HUDEP-2 (cell line): ENCODE data around the gene DOC2B.
"Not testable (repeated sequence)": the region's sequence is repeated elsewhere in the genome, so short reads cannot be mapped to it uniquely, and the experiment has no call there.

Experiments
- DNase-seq, 76 experiments: peaks; one replicate each; lab custom pipeline; 2025; ENCODE audit not compliant: unreplicated experiment in 76 of 76; lab: John Stamatoyannopoulos, UW

The DOC2B gene

DNA sequence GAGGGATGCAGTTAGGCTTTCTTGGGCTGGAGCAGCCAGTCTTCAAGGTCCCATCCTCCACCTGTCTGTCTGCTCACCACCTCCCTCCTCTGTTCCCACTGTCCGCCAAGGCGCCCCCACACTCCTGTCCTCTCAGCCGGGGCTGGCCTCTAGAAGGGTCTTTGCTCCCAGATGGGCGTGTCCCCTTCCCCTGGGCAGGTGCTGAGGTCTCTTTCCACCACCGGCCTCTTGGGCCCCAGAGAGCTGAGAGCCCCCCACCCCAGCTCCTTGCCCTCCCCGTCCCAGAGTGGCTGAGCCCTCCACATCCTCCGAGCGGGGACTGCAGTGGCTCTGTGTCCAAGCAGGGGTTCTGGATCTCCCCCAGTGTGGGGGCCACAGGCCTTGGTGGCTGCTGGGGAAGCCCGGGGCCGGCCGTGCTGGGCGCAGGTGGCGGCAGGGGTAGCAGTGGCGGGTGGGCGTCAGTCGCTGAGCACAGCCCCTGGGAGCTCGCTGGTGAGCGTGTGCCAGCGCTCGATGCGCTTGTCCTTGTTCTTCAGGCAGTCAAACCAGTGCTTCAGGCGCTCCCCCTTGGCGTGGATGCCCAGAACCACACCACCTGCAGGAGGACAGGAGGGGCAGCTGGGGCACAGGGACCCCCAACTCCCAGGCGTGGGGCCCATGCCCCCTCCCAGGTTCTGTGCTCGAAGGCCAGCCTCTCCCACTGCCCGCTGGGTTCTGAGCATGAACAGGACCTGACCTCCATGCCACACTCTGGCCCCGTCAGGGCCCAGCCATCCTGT is 34.3 kb downstream of the DOC2B start:
- DNase-seq, result no peak

DNA sequence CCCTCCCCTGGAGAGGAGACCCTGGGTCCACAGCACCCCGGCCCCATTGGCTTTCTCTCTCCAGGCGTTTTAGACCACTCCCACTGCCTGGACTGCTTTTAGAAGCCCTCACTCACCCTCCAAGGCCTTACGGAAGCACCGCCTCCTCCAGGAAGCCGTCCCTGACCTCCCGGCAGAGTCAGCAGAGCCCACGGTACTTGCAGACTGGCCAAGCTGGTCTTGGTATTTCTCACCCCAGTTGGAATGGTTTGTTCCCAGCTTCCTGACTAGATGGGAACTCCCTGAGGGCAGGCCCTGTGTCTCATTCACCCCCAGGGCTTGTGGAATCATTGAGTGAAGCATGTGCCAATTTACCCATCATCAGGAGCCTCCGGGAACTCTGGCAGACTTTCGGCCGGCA is 34.9 kb downstream of the DOC2B start:
- no peak for DNase-seq

GRCh38 chr17:145671-146541 is 35.5 kb downstream of the DOC2B start:
- no peak for DNase-seq

DNA sequence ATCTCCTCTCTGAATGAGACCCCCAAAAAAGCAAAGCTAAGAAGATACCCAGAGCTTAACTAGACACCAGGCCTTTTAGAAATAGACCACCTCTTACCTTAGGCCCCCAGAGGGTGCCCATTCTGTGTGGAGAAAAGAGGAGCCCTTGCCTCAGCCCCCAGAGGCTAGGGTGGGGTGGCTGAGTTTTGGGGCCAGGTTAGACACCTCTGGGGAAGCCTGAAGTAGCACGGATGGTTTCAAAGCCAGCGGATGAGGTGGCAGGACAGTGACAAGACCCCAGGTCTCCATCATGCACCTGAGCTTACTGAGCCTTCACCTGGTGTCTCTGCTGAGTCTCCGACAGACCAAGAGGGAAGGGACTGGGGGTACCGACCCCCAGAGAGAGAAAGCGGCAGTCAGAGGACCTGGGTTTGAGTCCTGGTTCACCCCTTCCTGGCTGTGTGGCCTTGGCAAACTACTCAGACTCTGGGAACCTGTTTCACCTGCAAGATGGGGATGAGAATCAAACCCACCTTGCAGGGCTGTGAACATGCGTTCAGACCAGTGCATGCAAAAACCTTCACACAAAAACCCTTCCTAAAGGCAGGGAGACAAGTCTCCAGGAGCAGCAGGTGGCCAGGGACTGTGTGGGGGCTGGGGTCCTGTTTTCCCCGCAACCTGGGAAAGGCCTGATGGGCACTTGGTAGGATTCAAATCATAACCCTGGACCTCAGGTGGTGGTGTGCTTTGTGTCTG is 36.3 kb downstream of the DOC2B start:
- no peak for DNase-seq

DNA sequence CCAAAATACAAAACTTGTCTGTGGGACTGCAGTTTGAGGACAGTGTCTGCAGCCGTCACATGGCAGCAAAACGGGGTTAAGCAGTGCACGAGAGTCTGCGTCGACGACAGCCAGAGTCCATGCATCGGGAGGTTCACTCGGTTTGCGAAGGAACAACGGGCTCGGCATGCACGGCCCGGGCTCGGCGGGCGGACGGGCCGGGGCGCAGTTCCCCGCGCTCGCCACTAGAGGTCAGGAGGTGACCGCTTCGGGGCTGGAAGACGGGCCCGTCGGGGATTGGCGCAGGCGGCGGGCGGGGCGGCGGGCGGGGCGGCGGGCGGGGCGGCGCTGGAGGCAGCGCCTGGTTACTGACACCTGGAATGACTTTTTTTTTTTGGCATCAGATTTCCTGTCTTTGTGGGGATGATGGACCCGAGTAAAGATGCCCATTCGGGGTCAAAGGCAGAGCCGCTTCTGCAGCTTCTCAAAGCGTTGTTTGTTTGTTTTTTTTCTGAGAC is 37.6 kb downstream of the DOC2B start:
- DNase-seq, result peak in 69 of 76 experiments; percentile 1 to 88 (median 66)

- no peak for DNase-seq
Measured at GRCh38 chr17:142876-143784, 38.3 kb downstream of the DOC2B start.

- DNase-seq, result peak in 19 of 76 experiments; percentile 1 to 33 (median 12)
Measured at GRCh38 chr17:142102-142661, 39.3 kb downstream of the DOC2B start.

- DNase-seq, result not testable (repeated sequence)
Measured at GRCh38 chr17:139401-140205, 41.8 kb downstream of the DOC2B start.

GRCh38 chr17:137166-137807 is 44.2 kb downstream of the DOC2B start, which contains the start of gene SCGB1C2:
SCGB1C2 (plus strand) TSS chr17:137569; CDS start chr17:137591, 22 bp downstream.
- DNase-seq, result not testable (repeated sequence)

GRCh38 chr17:136531-136930 is 44.9 kb downstream of the DOC2B start:
- not testable (repeated sequence) for DNase-seq

GRCh38 chr17:135895-136294 is 45.6 kb downstream of the DOC2B start:
- DNase-seq, result not testable (repeated sequence)

- not testable (repeated sequence) for DNase-seq
Measured at GRCh38 chr17:135022-135421, 46.4 kb downstream of the DOC2B start.

DNA sequence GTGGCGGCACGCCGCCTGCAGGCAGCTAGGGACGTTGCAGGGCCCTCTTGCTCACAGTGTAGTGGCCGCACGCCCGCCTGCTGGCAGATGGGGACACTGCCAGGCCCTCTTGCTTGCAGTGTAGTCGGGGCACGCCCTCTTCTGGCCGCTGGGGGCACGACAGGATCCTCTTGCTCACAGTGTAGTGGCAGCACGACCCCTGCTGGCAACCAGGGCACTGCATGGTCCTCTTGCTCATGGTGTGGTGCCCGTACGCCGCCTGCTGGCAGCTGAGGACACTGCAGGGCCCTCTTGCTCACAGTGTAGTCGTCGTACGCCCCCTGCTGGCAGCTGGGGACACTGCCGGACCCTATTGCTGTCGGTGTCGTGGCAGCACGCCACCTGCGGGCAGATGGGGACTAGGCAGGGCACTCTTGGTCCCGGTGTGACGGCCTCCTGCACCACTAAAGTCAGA is 47.1 kb downstream of the DOC2B start:
- DNase-seq, result not testable (repeated sequence)

GRCh38 chr17:133932-134331 is 47.5 kb downstream of the DOC2B start:
- DNase-seq, result not testable (repeated sequence)

DNA sequence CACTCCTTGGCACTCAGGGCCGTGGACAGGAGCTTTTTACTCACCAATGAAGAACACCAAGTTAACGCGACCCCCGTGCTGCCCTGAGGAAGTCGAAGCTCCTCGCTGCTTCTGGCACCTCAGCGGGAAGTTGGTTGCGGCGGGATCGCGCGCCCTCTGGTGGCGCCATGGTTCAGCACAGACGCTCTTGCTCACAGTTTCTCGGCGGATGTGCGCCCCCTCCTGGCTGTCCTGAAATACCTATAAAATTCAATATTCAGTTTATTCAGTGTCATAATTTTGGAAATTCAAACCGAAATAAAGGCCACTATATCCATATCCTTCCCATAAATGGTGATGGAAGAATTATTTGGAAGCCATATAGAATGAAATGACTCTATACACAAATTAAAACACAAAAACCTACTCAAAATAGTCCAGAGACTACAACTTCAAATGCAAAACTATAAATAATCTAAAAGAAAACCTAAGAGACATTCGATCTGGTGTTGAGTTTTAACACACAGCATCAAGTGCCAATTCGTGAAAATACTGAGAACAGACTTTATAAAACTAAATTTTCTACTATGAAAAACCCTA is 63.0 kb downstream of the DOC2B start:
- DNase-seq, result not testable (repeated sequence)

- DNase-seq, result not testable (repeated sequence)
Measured at GRCh38 chr17:113111-113510, 68.3 kb downstream of the DOC2B start.
